Measurements from ENCODE around the gene UGT2B28.
"Not testable (repeated sequence)": the region's sequence is repeated elsewhere in the genome, so short reads cannot be mapped to it uniquely, and the experiment has no call there.

Gene UGT2B28

GRCh38 chr4:69343558-69344420 lies 63.5 kb downstream of the UGT2B28 start:
- DNase-seq, result not testable (repeated sequence)

All from retina (tissue), 1 donor.